ENCODE data around the gene RSBN1L. TPM values are rescaled to one million over a fixed set of nuclear protein-coding genes. Genes with fewer than 3 reads are reported as not detected.
A peak's percentile ranks its signal among the peaks of the same experiment; 100 is the strongest.

Gene RSBN1L
- total RNA-seq, 1 experiment from 2014 or later, result 21.4 TPM

DNA sequence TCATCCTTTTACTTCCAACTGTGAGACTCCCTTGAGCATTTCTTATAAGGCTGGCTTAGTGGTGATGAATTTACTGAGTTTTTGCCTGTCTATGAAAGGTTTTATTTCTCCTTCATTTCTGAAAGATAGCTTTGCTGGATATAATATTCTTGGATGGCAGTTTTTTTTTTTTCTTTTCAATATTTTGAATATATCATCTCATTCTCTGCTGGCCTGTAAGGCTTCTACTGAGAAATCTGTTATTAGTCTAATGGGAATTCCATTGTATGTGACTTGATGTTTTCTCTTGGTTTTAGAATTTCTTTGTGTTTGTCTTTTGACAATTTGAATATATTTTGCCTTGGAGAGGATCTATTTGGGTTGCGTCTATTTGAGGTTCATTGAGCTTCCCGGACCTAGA is 124.7 kb downstream of the RSBN1L start:
- no peak overlapping the region for H3K27ac Mint-ChIP-seq (ENCODE audit: unreplicated experiment)
- no peaks in the 10 kb centered on the region for H3K27me3 Mint-ChIP-seq (ENCODE audit: insufficient read depth, unreplicated experiment)
- ChIA-PET POLR2A (no interaction called here), CTCF (no interaction called here)
- no peaks in the 10 kb centered on the region for H3K27me3 ChIP-seq (replicated peaks; ENCODE audit: control insufficient read depth, insufficient read depth, low read length)
- peaks cover 7% of the 10 kb centered on the region for H3K4me1 Mint-ChIP-seq (ENCODE audit: low read depth, unreplicated experiment)
- no TSS peak for BruUV-seq (replicated peaks)
- H3K36me3 ChIP-seq (ENCODE audit: control insufficient read depth, insufficient read depth, low read length), result no peaks in the 10 kb centered on the region
- H3K4me3 Mint-ChIP-seq (ENCODE audit: unreplicated experiment), result no peak overlapping the region
- H3K9me3 ChIP-seq, result peaks cover 16% of the 10 kb centered on the region
- peaks cover 69% of the 10 kb centered on the region for H3K9me3 Mint-ChIP-seq (ENCODE audit: unreplicated experiment)
- no peak for DNase-seq
- no peaks in the 10 kb centered on the region for H3K4me1 ChIP-seq
- no peak overlapping the region for H3K4me3 ChIP-seq (ENCODE audit: low read depth, low read length)
- TF ChIP-seq, protein P1, sequence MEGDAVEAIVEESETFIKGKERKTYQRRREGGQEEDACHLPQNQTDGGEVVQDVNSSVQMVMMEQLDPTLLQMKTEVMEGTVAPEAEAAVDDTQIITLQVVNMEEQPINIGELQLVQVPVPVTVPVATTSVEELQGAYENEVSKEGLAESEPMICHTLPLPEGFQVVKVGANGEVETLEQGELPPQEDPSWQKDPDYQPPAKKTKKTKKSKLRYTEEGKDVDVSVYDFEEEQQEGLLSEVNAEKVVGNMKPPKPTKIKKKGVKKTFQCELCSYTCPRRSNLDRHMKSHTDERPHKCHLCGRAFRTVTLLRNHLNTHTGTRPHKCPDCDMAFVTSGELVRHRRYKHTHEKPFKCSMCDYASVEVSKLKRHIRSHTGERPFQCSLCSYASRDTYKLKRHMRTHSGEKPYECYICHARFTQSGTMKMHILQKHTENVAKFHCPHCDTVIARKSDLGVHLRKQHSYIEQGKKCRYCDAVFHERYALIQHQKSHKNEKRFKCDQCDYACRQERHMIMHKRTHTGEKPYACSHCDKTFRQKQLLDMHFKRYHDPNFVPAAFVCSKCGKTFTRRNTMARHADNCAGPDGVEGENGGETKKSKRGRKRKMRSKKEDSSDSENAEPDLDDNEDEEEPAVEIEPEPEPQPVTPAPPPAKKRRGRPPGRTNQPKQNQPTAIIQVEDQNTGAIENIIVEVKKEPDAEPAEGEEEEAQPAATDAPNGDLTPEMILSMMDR (IDR thresholded peaks at IDR 0.05; ENCODE audit: insufficient read depth in 1 of 2, low read depth in 1 of 2, low read length in 1 of 2, severe bottlenecking in 1 of 2, unreplicated experiment in 1 of 2), result no peak
- H3K36me3 Mint-ChIP-seq (ENCODE audit: insufficient read depth, unreplicated experiment), result peaks cover 42% of the 10 kb centered on the region
- intact Hi-C loops (cut with micrococcal nuclease; ENCODE audit: unreplicated experiment), result no loop called here

DNA sequence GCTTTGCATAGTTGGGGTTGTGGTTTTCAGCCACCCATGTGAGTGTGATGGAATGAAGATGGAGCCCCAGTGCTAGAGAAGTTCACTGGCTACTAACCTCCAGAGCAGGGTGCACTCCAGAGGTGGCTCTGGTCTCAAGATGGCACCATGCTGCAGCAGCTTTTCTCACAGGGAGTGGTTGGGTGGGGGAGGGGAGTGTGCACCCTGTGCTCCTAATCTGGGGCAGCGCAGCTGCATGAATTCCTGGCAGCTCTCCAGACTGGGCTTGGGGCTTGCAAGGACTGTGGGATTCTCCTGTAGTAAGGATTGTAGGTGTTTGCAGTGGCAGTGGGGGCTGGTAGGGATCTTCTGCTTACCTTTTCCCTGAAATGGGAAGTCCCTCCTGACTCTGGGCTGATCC is 126.0 kb downstream of the RSBN1L start:
- H3K4me1 Mint-ChIP-seq (ENCODE audit: low read depth, unreplicated experiment), result peaks cover 7% of the 10 kb centered on the region
- H3K27me3 Mint-ChIP-seq (ENCODE audit: insufficient read depth, unreplicated experiment), result no peaks in the 10 kb centered on the region
- H3K9me3 ChIP-seq, result peaks cover 16% of the 10 kb centered on the region
- H3K27me3 ChIP-seq (replicated peaks; ENCODE audit: control insufficient read depth, insufficient read depth, low read length), result no peaks in the 10 kb centered on the region
- H3K36me3 Mint-ChIP-seq (ENCODE audit: insufficient read depth, unreplicated experiment), result peaks cover 33% of the 10 kb centered on the region
- ChIA-PET POLR2A (no interaction called here), CTCF (no interaction called here)
- BruUV-seq (replicated peaks), result no TSS peak
- H3K9me3 Mint-ChIP-seq (ENCODE audit: unreplicated experiment), result peaks cover 56% of the 10 kb centered on the region
- no peaks in the 10 kb centered on the region for H3K4me1 ChIP-seq
- no peak overlapping the region for H3K4me3 ChIP-seq (ENCODE audit: low read depth, low read length)
- intact Hi-C loops (cut with micrococcal nuclease; ENCODE audit: unreplicated experiment), result no loop called here
- peak overlapping the region; percentile 79 for H3K27ac Mint-ChIP-seq (ENCODE audit: unreplicated experiment)
- TF ChIP-seq, protein P1 (IDR thresholded peaks at IDR 0.05; ENCODE audit: insufficient read depth in 1 of 2, low read depth in 1 of 2, low read length in 1 of 2, severe bottlenecking in 1 of 2, unreplicated experiment in 1 of 2), result no peak
- DNase-seq, result no peak
- no peaks in the 10 kb centered on the region for H3K36me3 ChIP-seq (ENCODE audit: control insufficient read depth, insufficient read depth, low read length)
- H3K4me3 Mint-ChIP-seq (ENCODE audit: unreplicated experiment), result no peak overlapping the region

DNA sequence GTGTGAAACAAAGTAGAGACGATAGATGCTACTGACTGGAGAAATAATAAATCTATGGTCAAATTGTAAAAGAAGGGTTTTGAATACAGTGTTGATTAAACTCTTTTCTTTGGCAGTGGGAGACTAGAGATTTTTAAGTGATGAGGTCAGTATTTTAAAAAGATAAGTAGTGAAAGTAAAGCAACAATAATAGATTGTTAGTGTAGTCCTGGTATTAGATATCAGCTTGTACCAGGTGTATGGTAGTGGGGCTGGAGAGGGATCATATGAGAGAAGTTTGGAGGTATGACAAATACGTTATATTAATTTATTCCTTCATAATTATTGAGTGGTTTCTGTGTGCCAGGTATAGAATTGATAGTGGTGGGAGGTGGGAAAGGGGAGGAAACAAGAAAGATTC is 127.5 kb downstream of the RSBN1L start:
- Histone ChIP-seq H3K36me3 (ENCODE audit: control insufficient read depth, insufficient read depth, low read length) (no peaks in the 10 kb centered on the region), H3K27me3 (replicated peaks; ENCODE audit: control insufficient read depth, insufficient read depth, low read length) (no peaks in the 10 kb centered on the region), H3K4me1 (no peaks in the 10 kb centered on the region), H3K4me3 (ENCODE audit: low read depth, low read length) (no peak overlapping the region), H3K9me3 (peaks cover 16% of the 10 kb centered on the region)
- H3K9me3 Mint-ChIP-seq (ENCODE audit: unreplicated experiment), result peaks cover 45% of the 10 kb centered on the region
- ChIA-PET POLR2A (no interaction called here), CTCF (no interaction called here)
- H3K27me3 Mint-ChIP-seq (ENCODE audit: insufficient read depth, unreplicated experiment), result no peaks in the 10 kb centered on the region
- DNase-seq, result no peak
- H3K4me1 Mint-ChIP-seq (ENCODE audit: low read depth, unreplicated experiment), result peaks cover 7% of the 10 kb centered on the region
- no peak overlapping the region for H3K4me3 Mint-ChIP-seq (ENCODE audit: unreplicated experiment)
- no peak overlapping the region for H3K27ac Mint-ChIP-seq (ENCODE audit: unreplicated experiment)
- intact Hi-C loops (cut with micrococcal nuclease; ENCODE audit: unreplicated experiment), result no loop called here
- H3K36me3 Mint-ChIP-seq (ENCODE audit: insufficient read depth, unreplicated experiment), result peaks cover 32% of the 10 kb centered on the region
- TF ChIP-seq, protein P1 (IDR thresholded peaks at IDR 0.05; ENCODE audit: insufficient read depth in 1 of 2, low read depth in 1 of 2, low read length in 1 of 2, severe bottlenecking in 1 of 2, unreplicated experiment in 1 of 2), result no peak
- no TSS peak for BruUV-seq (replicated peaks)

All from Caco-2 (cell line).